HG02981 (cell line): ENCODE results near the gene DCTN2.
"Not testable (repeated sequence)": the region's sequence is repeated elsewhere in the genome, so short reads cannot be mapped to it uniquely, and the experiment has no call there.

ENCODE experiments used
- ATAC-seq: cut with Tn5 transposase; IDR thresholded peaks from one replicate; pipeline ENCODE4 v1.9.1; 2021; ENCODE audit warnings: mild to moderate bottlenecking, moderate library complexity; ENCODE audit not compliant: unreplicated experiment

DCTN2 gene

GRCh38 chr12:57529831-57530230, 17.2 kb downstream of the DCTN2 start:
- no peak for ATAC-seq

- no peak for ATAC-seq
Measured at GRCh38 chr12:57528831-57529555, 18.0 kb downstream of the DCTN2 start.

GRCh38 chr12:57528176-57528575, 18.8 kb downstream of the DCTN2 start:
- no peak for ATAC-seq

GRCh38 chr12:57527184-57527583, 19.8 kb downstream of the DCTN2 start:
- no peak for ATAC-seq

- ATAC-seq = no peak
Measured at GRCh38 chr12:57526477-57527126, 20.4 kb downstream of the DCTN2 start.

- no peak for ATAC-seq
Measured at GRCh38 chr12:57525615-57526383, 21.2 kb downstream of the DCTN2 start.

GRCh38 chr12:57524814-57525614, 22.0 kb downstream of the DCTN2 start:
- ATAC-seq = no peak

- ATAC-seq = no peak
Measured at GRCh38 chr12:57523706-57524614, 23.0 kb downstream of the DCTN2 start.

- ATAC-seq = no peak
Measured at GRCh38 chr12:57522887-57523705, 23.9 kb downstream of the DCTN2 start.

GRCh38 chr12:57522011-57522886, 24.7 kb downstream of the DCTN2 start, which contains the start of gene MBD6:
TSS of gene MBD6 (plus strand) at chr12:57522824. CDS start at chr12:57524304, 1,480 bp downstream.
- peak; percentile 36 for ATAC-seq

GRCh38 chr12:57521525-57522010, 25.4 kb downstream of the DCTN2 start:
- no peak for ATAC-seq

- peak; percentile 66 for ATAC-seq
Measured at GRCh38 chr12:57520053-57520818, 26.8 kb downstream of the DCTN2 start, which contains the start of gene DDIT3. TSS of gene DDIT3 (minus strand) at chr12:57520514. CDS start at chr12:57517406, 3,108 bp downstream.

- no peak for ATAC-seq
Measured at GRCh38 chr12:57519796-57520052, 27.3 kb downstream of the DCTN2 start.

GRCh38 chr12:57518920-57519795, 27.8 kb downstream of the DCTN2 start:
- no peak for ATAC-seq

- no peak for ATAC-seq
Measured at GRCh38 chr12:57518176-57518919, 28.6 kb downstream of the DCTN2 start.

GRCh38 chr12:57517718-57518117, 29.3 kb downstream of the DCTN2 start:
- ATAC-seq = not testable (repeated sequence)
